Ascending aorta (tissue), 2 donors: ENCODE data around the gene ZMAT5. TPM values are rescaled to one million over a fixed set of nuclear protein-coding genes. Genes with fewer than 3 reads are reported as not detected.

ENCODE experiments used
- DNase-seq, 2 donors: peaks; one replicate each; pipeline ENCODE4 v3.0.0-alpha.2; 2019; ENCODE audit warnings: low spot score in 2 of 2
- H3K27ac ChIP-seq, 2 donors: fragments of 200-600 bp; sonication (generic); one replicate each; pipeline ENCODE4 v1.5.1; 2016 to 2017; ENCODE audit warnings: mild to moderate bottlenecking in 1 of 2
- H3K27me3 ChIP-seq: fragments of 200-600 bp; sonication (generic); one replicate; pipeline ENCODE4 v1.5.1; 2017
- H3K36me3 ChIP-seq, 2 donors: fragments of 200-600 bp; sonication (generic); one replicate each; pipeline ENCODE4 v1.5.1; 2016
- H3K4me1 ChIP-seq, 2 donors: fragments of 200-600 bp; sonication (generic); one replicate each; pipeline ENCODE4 v1.5.1; 2016 to 2017; ENCODE audit warnings: mild to moderate bottlenecking in 1 of 2
- H3K4me3 ChIP-seq, 2 donors: fragments of 200-600 bp; sonication (generic); one replicate each; pipeline ENCODE4 v1.5.1; 2016 to 2017; ENCODE audit warnings: mild to moderate bottlenecking in 1 of 2
- H3K9me3 ChIP-seq, 2 donors: fragments of 200-600 bp; sonication (generic); one replicate each; pipeline ENCODE4 v1.5.1; 2016
- intact Hi-C: fragments of 100-400 bp; cut with DNase I; formaldehyde crosslinking; loops from one replicate; pipeline ENCODE4 v1.15.1; 2023
- total RNA-seq: library from RNA; depleted of rRNA; stranded (reverse); fragments of >200 nt; gene quantifications from one replicate; pipeline ENCODE4 v1.1.0, GENCODE V29; 2016
- TF ChIP-seq, protein P1 (sequence below), 3 experiments: fragments of 200-600 bp in 2 of 3; fragments of 450-650 bp in 1 of 3; sonication (generic) in 2 of 3; IDR thresholded peaks; one replicate each; pipeline ENCODE4 v1.5.1; 2016 to 2019; ENCODE audit warnings: antibody characterized with exemption in 3 of 3, mild to moderate bottlenecking in 1 of 3, moderate library complexity in 1 of 3

Gene ZMAT5
- total RNA-seq, 1 donor from 2014 or later = 59.3 TPM

DNA sequence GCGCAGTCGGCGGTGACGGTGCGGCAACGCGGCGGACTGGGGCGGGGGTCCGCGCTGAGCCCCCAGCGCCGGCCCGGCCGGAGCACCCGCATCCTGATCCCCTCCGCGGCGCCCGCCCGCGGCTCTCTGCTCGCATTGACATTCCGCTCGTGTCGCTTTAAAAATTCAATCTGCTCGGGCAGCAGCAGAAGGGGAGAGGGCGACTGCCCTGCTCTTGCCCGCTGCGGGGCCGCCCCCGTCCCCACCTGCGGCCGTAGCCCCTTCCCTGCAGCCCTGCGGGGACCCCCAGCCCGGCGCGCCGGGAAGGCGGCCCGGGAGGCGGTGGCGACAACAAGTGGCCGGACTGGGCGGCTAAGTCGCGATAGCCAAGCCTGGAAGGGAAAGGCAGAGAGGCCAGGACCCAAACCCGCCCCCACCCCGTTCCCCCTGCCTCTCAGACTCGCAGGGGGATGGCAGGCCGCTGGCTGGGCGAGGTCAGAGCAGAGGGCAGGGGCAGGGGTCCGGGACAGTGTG, 45.9 kb downstream of the ZMAT5 start:
- intact Hi-C loops = no loop called here
- peak overlapping the region; percentile 42 to 43 for H3K4me3 ChIP-seq
- DNase-seq = no peak
- TF ChIP-seq, protein P1, sequence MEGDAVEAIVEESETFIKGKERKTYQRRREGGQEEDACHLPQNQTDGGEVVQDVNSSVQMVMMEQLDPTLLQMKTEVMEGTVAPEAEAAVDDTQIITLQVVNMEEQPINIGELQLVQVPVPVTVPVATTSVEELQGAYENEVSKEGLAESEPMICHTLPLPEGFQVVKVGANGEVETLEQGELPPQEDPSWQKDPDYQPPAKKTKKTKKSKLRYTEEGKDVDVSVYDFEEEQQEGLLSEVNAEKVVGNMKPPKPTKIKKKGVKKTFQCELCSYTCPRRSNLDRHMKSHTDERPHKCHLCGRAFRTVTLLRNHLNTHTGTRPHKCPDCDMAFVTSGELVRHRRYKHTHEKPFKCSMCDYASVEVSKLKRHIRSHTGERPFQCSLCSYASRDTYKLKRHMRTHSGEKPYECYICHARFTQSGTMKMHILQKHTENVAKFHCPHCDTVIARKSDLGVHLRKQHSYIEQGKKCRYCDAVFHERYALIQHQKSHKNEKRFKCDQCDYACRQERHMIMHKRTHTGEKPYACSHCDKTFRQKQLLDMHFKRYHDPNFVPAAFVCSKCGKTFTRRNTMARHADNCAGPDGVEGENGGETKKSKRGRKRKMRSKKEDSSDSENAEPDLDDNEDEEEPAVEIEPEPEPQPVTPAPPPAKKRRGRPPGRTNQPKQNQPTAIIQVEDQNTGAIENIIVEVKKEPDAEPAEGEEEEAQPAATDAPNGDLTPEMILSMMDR (IDR thresholded peaks at IDR 0.05) = no peak
- peaks cover 0 to 5% of the 10 kb centered on the region in 2 donors for H3K4me1 ChIP-seq
- H3K27me3 ChIP-seq = peaks cover 14% of the 10 kb centered on the region
- no peaks in the 10 kb centered on the region for H3K36me3 ChIP-seq
- no peaks in the 10 kb centered on the region for H3K9me3 ChIP-seq
- no peak overlapping the region for H3K27ac ChIP-seq

- Histone ChIP-seq H3K9me3 (no peaks in the 10 kb centered on the region), H3K4me3 (peak within 1 kb of the TSS; percentile 42 to 43), H3K27ac (no peak within 1 kb of the TSS), H3K36me3 (no peaks in the 10 kb centered on the region), H3K27me3 (peaks cover 14% of the 10 kb centered on the region), H3K4me1 (peaks cover 0 to 5% of the 10 kb centered on the region in 2 donors)
- no peak for DNase-seq
- TF ChIP-seq, protein P1 (IDR thresholded peaks at IDR 0.05) = no peak
- intact Hi-C loops = no loop called here
Measured at GRCh38 chr22:29719899-29720645, 46.7 kb downstream of the ZMAT5 start, which contains the start of gene CABP7. Gene CABP7, plus strand, starts transcription at chr22:29720003. Its CDS starts 422 bp downstream, at chr22:29720425.

DNA sequence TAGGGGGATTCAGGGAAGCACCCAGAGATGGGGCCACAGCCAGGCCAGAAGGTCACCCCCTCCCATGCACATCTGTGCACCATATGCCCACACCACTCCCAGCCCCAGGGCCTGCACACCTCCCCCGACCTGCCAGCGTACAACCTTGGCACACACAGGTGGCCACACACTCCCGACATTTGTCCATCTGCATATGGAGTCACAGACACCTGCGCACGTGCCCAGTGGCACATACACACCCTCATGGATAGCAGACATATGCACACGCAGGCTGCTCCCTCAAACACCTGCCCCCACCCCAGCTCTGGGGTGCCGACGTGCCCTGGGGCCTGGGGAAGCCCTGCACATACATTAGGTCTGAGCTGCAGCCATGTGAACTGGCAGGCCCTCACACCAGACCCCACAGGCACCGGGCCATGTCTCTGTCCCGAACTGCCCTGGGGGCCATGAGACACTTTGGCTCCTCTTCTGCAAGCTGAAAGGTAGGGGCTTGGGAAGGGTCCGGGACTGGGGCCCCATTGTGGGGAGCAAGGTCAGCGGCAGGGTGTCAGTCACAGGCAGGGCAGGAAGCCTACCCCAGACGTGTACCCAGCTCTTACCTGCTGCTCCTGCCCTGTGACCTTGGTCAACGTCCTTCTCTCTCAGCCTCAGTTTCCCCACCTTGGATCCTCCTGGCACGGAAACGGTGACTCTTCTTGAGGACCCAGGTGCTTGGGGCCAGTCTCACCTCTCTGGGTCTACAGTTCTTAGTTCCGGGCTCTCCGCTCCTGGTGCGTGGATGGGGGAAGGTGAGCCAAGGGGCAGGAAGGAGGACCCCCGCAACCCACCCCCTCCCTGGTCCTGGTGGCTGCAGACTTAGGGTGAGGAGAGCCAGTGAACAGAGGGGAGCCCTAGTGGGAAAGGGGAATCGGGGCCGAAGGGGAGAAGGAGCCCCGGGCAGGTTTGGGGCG, 47.6 kb downstream of the ZMAT5 start:
- Histone ChIP-seq H3K27me3 (peaks cover 14% of the 10 kb centered on the region), H3K4me3 (peak overlapping the region in 1 of 2 donors; percentile 26), H3K9me3 (no peaks in the 10 kb centered on the region), H3K4me1 (peaks cover 0 to 5% of the 10 kb centered on the region in 2 donors), H3K27ac (no peak overlapping the region), H3K36me3 (no peaks in the 10 kb centered on the region)
- DNase-seq = no peak
- intact Hi-C loops = no loop called here
- TF ChIP-seq, protein P1 (IDR thresholded peaks at IDR 0.05) = no peak

- Histone ChIP-seq H3K4me3 (no peak overlapping the region), H3K27me3 (peaks cover 16% of the 10 kb centered on the region)
- intact Hi-C loops = no loop called here
Measured at GRCh38 chr22:29717789-29718188, 49.0 kb downstream of the ZMAT5 start.

More at GRCh38 chr22:29717789-29718188, 49.0 kb downstream of the ZMAT5 start:
- H3K4me1 ChIP-seq = peaks cover 0 to 5% of the 10 kb centered on the region in 2 donors
- no peak overlapping the region for H3K27ac ChIP-seq
- no peaks in the 10 kb centered on the region for H3K9me3 ChIP-seq
- TF ChIP-seq, protein P1 (IDR thresholded peaks at IDR 0.05) = no peak
- DNase-seq = no peak
- H3K36me3 ChIP-seq = no peaks in the 10 kb centered on the region
